Ishikawa (cell line): Measurements from ENCODE around the gene DMRT3.

Source experiments
- CEBPB ChIP-seq: IDR thresholded peaks from 2 replicates; pipeline ENCODE4 v1.6.1; 2012
- CREB1 ChIP-seq: IDR thresholded peaks from 2 replicates; pipeline ENCODE4 v1.6.1; 2012; ENCODE audit warnings: low read depth
- EGR1 ChIP-seq: IDR thresholded peaks from 2 replicates; pipeline ENCODE4 v1.6.1; 2012
- EP300 ChIP-seq: IDR thresholded peaks from 2 replicates; pipeline ENCODE4 v1.6.1; 2012; ENCODE audit warnings: borderline replicate concordance
- FOXM1 ChIP-seq: IDR thresholded peaks from 2 replicates; pipeline ENCODE4 v1.6.1; 2012; ENCODE audit warnings: low read depth, borderline replicate concordance
- NFIC ChIP-seq: IDR thresholded peaks from 2 replicates; pipeline ENCODE4 v1.6.1; 2012
- RAD21 ChIP-seq: IDR thresholded peaks from 2 replicates; pipeline ENCODE4 v1.6.1; 2012; ENCODE audit warnings: low read depth
- TAF1 ChIP-seq: IDR thresholded peaks from 2 replicates; pipeline ENCODE4 v1.6.1; 2012; ENCODE audit warnings: low read depth, mild to moderate bottlenecking
- TCF12 ChIP-seq: IDR thresholded peaks from 2 replicates; pipeline ENCODE4 v1.6.1; 2012; ENCODE audit warnings: low read depth
- TEAD4 ChIP-seq: IDR thresholded peaks from 2 replicates; pipeline ENCODE4 v1.6.1; 2012
- YY1 ChIP-seq: IDR thresholded peaks from 2 replicates; pipeline ENCODE4 v1.6.1; 2012; ENCODE audit warnings: low read depth
- ZBTB7A ChIP-seq: IDR thresholded peaks from 2 replicates; pipeline ENCODE4 v1.6.1; 2012; ENCODE audit warnings: low read depth
- TF ChIP-seq, protein P1 (sequence below): IDR thresholded peaks from 2 replicates; pipeline ENCODE4 v1.6.1; 2012
- TF ChIP-seq, protein P2 (sequence below): IDR thresholded peaks from 2 replicates; pipeline ENCODE4 v1.6.1; 2012
- TF ChIP-seq, protein P3 (sequence below): IDR thresholded peaks from 2 replicates; pipeline ENCODE4 v1.6.1; 2012; ENCODE audit warnings: low read depth, mild to moderate bottlenecking

DMRT3 gene

DNA sequence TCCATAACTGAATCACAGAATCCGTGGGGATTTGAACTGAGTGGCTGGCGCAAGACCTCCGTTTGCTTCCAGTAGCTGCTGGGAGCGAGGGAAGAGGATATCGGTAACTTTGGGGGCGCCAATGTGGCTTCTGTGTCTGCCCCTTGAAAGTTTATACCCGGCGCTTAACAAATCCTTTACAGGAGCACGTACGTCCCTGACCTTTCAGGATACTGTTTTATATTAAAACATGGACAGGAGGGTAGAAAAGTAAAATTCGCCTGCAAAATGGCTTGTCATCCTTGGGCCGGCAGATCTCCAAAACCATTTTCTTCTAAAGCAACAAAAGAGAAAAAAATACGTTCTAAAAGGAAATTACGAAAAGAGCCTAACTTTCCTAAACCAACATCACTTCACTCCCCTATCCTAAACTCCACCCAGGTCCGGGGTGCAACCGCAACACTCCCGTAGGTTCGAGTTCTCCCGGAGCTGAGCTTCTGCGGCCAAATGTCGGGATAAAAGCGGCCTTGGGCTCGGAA is 656 bp upstream of the DMRT3 start:
- TF ChIP-seq, protein P1, sequence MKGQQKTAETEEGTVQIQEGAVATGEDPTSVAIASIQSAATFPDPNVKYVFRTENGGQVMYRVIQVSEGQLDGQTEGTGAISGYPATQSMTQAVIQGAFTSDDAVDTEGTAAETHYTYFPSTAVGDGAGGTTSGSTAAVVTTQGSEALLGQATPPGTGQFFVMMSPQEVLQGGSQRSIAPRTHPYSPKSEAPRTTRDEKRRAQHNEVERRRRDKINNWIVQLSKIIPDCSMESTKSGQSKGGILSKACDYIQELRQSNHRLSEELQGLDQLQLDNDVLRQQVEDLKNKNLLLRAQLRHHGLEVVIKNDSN: no peak
- TF ChIP-seq FOXM1 (no peak), ZBTB7A (no peak), NFIC (no peak), YY1 (no peak)
- TF ChIP-seq, protein P2, sequence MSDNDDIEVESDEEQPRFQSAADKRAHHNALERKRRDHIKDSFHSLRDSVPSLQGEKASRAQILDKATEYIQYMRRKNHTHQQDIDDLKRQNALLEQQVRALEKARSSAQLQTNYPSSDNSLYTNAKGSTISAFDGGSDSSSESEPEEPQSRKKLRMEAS: no peak

DNA sequence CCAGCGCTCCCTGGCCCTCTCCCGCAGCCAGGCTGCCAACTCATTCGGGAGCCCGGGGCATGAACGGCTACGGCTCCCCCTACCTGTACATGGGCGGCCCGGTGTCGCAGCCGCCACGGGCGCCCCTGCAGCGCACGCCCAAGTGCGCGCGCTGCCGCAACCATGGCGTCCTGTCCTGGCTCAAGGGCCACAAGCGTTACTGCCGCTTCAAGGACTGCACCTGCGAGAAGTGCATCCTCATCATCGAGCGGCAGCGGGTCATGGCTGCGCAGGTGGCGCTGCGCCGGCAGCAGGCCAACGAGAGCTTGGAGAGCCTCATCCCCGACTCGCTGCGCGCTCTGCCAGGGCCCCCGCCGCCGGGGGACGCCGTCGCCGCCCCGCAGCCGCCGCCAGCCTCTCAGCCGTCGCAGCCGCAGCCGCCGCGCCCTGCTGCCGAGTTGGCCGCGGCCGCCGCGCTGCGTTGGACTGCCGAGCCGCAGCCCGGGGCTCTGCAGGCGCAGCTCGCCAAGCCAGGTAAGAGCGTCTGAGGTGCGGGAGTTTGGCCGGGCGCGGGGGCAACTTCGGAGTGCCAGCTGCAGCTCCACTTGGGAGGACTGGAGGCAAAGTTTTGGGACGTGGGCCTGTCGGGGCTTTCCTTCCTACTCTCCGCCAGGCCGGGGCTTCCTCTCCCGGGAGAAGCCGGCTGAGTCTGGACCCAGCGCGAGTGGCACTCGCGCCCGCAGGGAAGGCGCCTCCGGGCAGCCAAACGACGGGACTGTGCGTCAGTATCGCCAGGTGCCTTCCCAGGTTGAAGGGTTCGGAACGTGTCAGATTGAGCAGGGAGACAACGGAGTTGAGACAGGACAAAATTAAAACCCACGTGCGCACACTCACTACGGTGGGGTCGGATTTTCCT is 735 bp downstream of the DMRT3 start:
- TF ChIP-seq YY1 (0 out of 2 replicates have a peak, but pooled peaks have one; percentile 10), EGR1 (no peak)

DNA sequence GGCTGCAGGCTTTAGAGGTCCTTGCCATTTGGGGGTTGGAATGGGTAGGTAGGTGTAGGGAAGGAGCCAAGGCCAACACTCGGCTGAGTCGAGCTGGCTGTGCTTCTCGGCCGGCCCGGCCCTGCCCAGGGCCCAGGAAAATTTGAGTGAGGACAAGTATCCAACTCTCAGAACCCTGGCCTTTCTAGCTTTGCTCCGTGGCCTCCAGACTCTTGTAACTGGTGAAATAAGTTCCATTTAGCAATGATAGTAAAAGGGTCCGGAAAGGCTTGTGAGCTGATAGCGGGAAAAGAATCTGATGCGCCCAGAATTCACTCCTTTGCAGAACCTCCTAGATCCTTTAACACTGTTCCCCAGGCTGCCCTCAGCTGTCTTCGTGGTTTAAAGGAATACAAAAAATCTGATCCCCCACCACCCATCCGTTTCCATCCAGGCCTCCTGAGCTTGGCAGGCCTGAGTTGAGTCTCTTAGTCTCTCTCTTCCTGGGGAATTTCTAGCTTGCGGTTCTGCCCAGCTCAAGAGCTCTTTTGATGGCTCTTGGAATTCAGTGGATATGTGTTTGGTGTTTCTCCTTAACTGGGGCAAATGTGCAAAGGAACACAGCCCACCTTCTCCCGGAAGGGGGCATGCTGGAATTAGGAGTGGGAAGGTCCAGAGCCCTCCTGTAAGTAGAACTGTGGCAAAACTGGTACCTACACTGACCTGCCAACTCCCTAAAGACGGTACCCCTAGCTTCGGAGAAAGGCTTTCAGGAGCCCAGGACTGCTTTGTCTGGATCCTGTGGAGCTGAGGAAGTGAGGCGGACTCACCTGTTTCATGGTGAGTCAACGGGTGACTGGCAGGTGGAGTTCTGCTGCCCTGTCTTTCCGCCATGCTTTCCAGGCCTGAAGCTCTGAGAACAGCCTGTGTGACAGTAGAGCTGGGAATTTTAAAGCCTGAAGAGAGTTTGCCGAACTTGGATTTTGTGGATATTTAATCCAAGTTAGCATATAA is 1.7 kb downstream of the DMRT3 start:
- TF ChIP-seq, protein P3, sequence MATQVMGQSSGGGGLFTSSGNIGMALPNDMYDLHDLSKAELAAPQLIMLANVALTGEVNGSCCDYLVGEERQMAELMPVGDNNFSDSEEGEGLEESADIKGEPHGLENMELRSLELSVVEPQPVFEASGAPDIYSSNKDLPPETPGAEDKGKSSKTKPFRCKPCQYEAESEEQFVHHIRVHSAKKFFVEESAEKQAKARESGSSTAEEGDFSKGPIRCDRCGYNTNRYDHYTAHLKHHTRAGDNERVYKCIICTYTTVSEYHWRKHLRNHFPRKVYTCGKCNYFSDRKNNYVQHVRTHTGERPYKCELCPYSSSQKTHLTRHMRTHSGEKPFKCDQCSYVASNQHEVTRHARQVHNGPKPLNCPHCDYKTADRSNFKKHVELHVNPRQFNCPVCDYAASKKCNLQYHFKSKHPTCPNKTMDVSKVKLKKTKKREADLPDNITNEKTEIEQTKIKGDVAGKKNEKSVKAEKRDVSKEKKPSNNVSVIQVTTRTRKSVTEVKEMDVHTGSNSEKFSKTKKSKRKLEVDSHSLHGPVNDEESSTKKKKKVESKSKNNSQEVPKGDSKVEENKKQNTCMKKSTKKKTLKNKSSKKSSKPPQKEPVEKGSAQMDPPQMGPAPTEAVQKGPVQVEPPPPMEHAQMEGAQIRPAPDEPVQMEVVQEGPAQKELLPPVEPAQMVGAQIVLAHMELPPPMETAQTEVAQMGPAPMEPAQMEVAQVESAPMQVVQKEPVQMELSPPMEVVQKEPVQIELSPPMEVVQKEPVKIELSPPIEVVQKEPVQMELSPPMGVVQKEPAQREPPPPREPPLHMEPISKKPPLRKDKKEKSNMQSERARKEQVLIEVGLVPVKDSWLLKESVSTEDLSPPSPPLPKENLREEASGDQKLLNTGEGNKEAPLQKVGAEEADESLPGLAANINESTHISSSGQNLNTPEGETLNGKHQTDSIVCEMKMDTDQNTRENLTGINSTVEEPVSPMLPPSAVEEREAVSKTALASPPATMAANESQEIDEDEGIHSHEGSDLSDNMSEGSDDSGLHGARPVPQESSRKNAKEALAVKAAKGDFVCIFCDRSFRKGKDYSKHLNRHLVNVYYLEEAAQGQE: no peak
- TF ChIP-seq RAD21 (no peak), EP300 (no peak), ZBTB7A (no peak), FOXM1 (no peak), TAF1 (no peak), CREB1 (no peak), TEAD4 (no peak), TCF12 (no peak), CEBPB (no peak), NFIC (no peak)
- TF ChIP-seq, protein P1: no peak
- TF ChIP-seq, protein P2: no peak

DNA sequence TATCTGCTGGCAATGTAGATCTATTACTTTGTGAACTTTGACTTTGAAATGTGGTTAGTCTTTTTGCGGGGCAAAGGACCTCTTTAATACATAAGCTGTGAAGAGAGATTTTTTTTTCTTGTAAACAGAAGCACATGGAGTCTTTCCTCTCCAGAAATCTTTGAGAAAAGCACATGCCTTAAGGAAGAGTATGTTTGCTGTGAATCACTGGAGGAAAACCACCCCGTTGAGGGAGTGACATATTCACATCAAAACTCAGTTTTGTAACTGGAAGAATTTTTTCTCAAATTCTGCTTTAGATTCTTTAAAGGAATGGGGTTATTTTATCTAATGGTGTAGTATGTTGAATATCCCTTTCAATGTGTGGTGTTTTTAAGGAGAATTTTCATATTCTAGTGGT is 3.5 kb downstream of the DMRT3 start:
- TF ChIP-seq EGR1 (no peak), YY1 (no peak), FOXM1 (no peak), CEBPB (no peak)
- TF ChIP-seq, protein P1: no peak

DNA sequence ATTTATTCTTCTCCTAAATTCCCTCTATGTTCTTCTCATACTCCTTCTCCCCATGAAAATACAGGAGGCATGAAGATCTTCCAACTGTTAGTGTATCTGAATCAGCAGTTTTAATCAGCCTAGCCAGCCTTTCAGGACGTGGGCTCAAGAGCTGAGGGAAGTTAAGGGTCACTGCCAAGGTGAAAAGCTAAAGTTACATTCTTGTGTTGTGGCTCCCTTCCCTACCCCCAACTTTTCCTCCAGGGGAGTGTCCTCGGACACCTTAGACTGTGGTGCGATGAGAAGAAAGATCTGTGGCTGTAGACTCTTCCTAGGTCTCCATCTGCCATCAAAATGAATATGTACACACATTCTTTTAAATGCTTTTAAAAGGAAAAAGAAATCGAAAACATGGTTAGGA is 4.2 kb downstream of the DMRT3 start:
- no peak for TF ChIP-seq ZBTB7A
- TF ChIP-seq CEBPB: no peak
- TF ChIP-seq YY1: no peak
- no peak for TF ChIP-seq CREB1
- no peak for TF ChIP-seq NFIC
- TF ChIP-seq RAD21: no peak
- no peak for TF ChIP-seq EP300
- TF ChIP-seq, protein P2: no peak
- TF ChIP-seq TEAD4: no peak
- TF ChIP-seq, protein P1: no peak
- TF ChIP-seq TCF12: no peak
- TF ChIP-seq TAF1: no peak
- no peak for TF ChIP-seq EGR1
- no peak for TF ChIP-seq FOXM1
- TF ChIP-seq, protein P3: no peak
